H9 (cell line): Measurements from ENCODE around the gene FAM193B. TPM values are rescaled to one million over a fixed set of nuclear protein-coding genes. Genes with fewer than 3 reads are reported as not detected.
A peak's percentile ranks its signal among the peaks of the same experiment; 100 is the strongest.

Experiments used
- DNase-seq: peaks from one replicate; pipeline ENCODE4 v3.0.0-alpha.2; 2017
- H2AFZ ChIP-seq: one replicate; pipeline ENCODE4 v1.6.1; 2013; ENCODE audit warnings: mild to moderate bottlenecking, low read length, control low read depth, moderate library complexity
- H2AK5ac ChIP-seq: 2 replicates; pipeline ENCODE4 v1.6.1; 2013; ENCODE audit warnings: low read length, control low read depth, mixed read lengths; ENCODE audit not compliant: insufficient read length
- H2BK120ac ChIP-seq: one replicate; pipeline ENCODE4 v1.6.1; 2013; ENCODE audit warnings: low read depth, mild to moderate bottlenecking, low read length, control low read depth, inconsistent platforms; ENCODE audit not compliant: poor library complexity, severe bottlenecking
- H2BK12ac ChIP-seq: 2 replicates; pipeline ENCODE4 v1.6.1; 2013; ENCODE audit warnings: low read length, control low read depth, mixed read lengths, low read depth; ENCODE audit not compliant: insufficient read length
- H2BK15ac ChIP-seq: 2 replicates; pipeline ENCODE4 v1.6.1; 2013; ENCODE audit warnings: low read depth, low read length, control low read depth
- H2BK20ac ChIP-seq: one replicate; pipeline ENCODE4 v1.6.1; 2013; ENCODE audit warnings: low read depth, mild to moderate bottlenecking, low read length, control low read depth, inconsistent platforms; ENCODE audit not compliant: poor library complexity, severe bottlenecking
- H2BK5ac ChIP-seq: 2 replicates; pipeline ENCODE4 v1.6.1; 2013; ENCODE audit warnings: low read length, control low read depth, mixed read lengths; ENCODE audit not compliant: insufficient read length
- H3K14ac ChIP-seq: 2 replicates; pipeline ENCODE4 v1.6.1; 2013; ENCODE audit warnings: low read length, control low read depth; ENCODE audit not compliant: insufficient read depth
- H3K18ac ChIP-seq: 2 replicates; pipeline ENCODE4 v1.6.1; 2013; ENCODE audit warnings: low read depth, mild to moderate bottlenecking, mixed read lengths, low read length, control low read depth; ENCODE audit not compliant: insufficient read length
- H3K23ac ChIP-seq: 2 replicates; pipeline ENCODE4 v1.6.1; 2013; ENCODE audit warnings: low read length, control low read depth, mixed read lengths, low read depth; ENCODE audit not compliant: insufficient read length
- H3K23me2 ChIP-seq: 2 replicates; pipeline ENCODE4 v1.6.1; 2013; ENCODE audit warnings: low read depth, mild to moderate bottlenecking, mixed read lengths, low read length, control low read depth; ENCODE audit not compliant: insufficient read length, poor library complexity, severe bottlenecking
- H3K27ac ChIP-seq: 2 replicates; pipeline ENCODE4 v1.5.1; 2013; ENCODE audit warnings: low read length, control low read depth, mixed read lengths, low read depth; ENCODE audit not compliant: insufficient read length
- H3K27me3 ChIP-seq: 2 replicates; pipeline ENCODE4 v1.6.1; 2013; ENCODE audit warnings: low read length, control low read depth, inconsistent platforms; ENCODE audit not compliant: insufficient read depth
- H3K4ac ChIP-seq: 2 replicates; pipeline ENCODE4 v1.6.1; 2013; ENCODE audit warnings: low read depth, mild to moderate bottlenecking, control low read depth, inconsistent platforms, low read length, moderate library complexity
- H3K4me1 ChIP-seq: 2 replicates; pipeline ENCODE4 v1.6.1; 2013; ENCODE audit warnings: low read length, control low read depth, inconsistent platforms; ENCODE audit not compliant: insufficient read depth
- H3K4me2 ChIP-seq: 2 replicates; pipeline ENCODE4 v1.6.1; 2013; ENCODE audit warnings: low read length, control low read depth, mixed read lengths; ENCODE audit not compliant: insufficient read length, insufficient read depth
- H3K56ac ChIP-seq: 2 replicates; pipeline ENCODE4 v1.6.1; 2013; ENCODE audit warnings: low read depth, mild to moderate bottlenecking, mixed read lengths, low read length, control low read depth; ENCODE audit not compliant: insufficient read length
- H3K79me1 ChIP-seq: 2 replicates; pipeline ENCODE4 v1.6.1; 2013; ENCODE audit warnings: low read depth, mild to moderate bottlenecking, moderate library complexity, low read length, control low read depth, inconsistent platforms; ENCODE audit not compliant: insufficient read depth, poor library complexity, severe bottlenecking
- H3K79me2 ChIP-seq: 2 replicates; pipeline ENCODE4 v1.6.1; 2013; ENCODE audit warnings: low read length, control low read depth, inconsistent platforms; ENCODE audit not compliant: insufficient read depth
- H3K9ac ChIP-seq: 2 replicates; pipeline ENCODE4 v1.6.1; 2013; ENCODE audit warnings: low read length, control low read depth, mixed read lengths; ENCODE audit not compliant: insufficient read length; ENCODE audit errors: extremely low read depth
- H3K9me3 ChIP-seq: one replicate; pipeline ENCODE4 v1.6.1; 2013; ENCODE audit warnings: low read depth, low read length, inconsistent platforms; ENCODE audit not compliant: control insufficient read depth
- H3T11ph ChIP-seq: one replicate; pipeline ENCODE4 v1.6.1; 2013; ENCODE audit warnings: mild to moderate bottlenecking, low read length, control low read depth, inconsistent platforms
- H4K20me1 ChIP-seq: one replicate; pipeline ENCODE4 v1.6.1; 2013; ENCODE audit not compliant: control insufficient read depth, insufficient read length, insufficient read depth
- H4K5ac ChIP-seq: 2 replicates; pipeline ENCODE4 v1.6.1; 2013; ENCODE audit warnings: low read depth, mild to moderate bottlenecking, mixed read lengths, low read length, control low read depth; ENCODE audit not compliant: insufficient read length
- H4K8ac ChIP-seq: replicated peaks from 2 replicates; pipeline ENCODE4 v1.6.1; 2013; ENCODE audit warnings: low read length, control low read depth, mixed read lengths, low read depth; ENCODE audit not compliant: insufficient read length
- H4K91ac ChIP-seq: 2 replicates; pipeline ENCODE4 v1.6.1; 2013; ENCODE audit warnings: low read depth, mild to moderate bottlenecking, moderate library complexity, mixed read lengths, low read length, control low read depth; ENCODE audit not compliant: insufficient read length
- H3K27ac Mint-ChIP-seq, 3 experiments: 2 replicates in 2 of 3; 3 replicates in 1 of 3; pipeline ENCODE4 v1.8.0; 2020 to 2021; ENCODE audit warnings: mixed read lengths in 3 of 3, mild to moderate bottlenecking in 1 of 3, moderate library complexity in 1 of 3
- H3K27me3 Mint-ChIP-seq: 2 replicates; pipeline ENCODE4 v1.8.0; 2021; ENCODE audit warnings: low read depth, mild to moderate bottlenecking, moderate library complexity, mixed read lengths
- H3K36me3 Mint-ChIP-seq, 3 experiments: 2 replicates in 2 of 3; 3 replicates in 1 of 3; pipeline ENCODE4 v1.8.0; 2020 to 2021; ENCODE audit warnings: low read depth in 3 of 3, mixed read lengths in 3 of 3; ENCODE audit not compliant: insufficient read depth in 1 of 3
- H3K4me1 Mint-ChIP-seq, 2 experiments: 2 replicates each; pipeline ENCODE4 v1.8.0; 2020; ENCODE audit warnings: mixed read lengths in 2 of 2
- H3K4me3 Mint-ChIP-seq, 2 experiments: 2 replicates in 1 of 2; 3 replicates in 1 of 2; pipeline ENCODE4 v1.8.0; 2020 to 2021; ENCODE audit warnings: mild to moderate bottlenecking in 2 of 2, mixed read lengths in 2 of 2, moderate library complexity in 1 of 2
- H3K9me3 Mint-ChIP-seq, 2 experiments: 2 replicates in 1 of 2; 3 replicates in 1 of 2; pipeline ENCODE4 v1.8.0; 2020; ENCODE audit warnings: mild to moderate bottlenecking in 2 of 2, mixed read lengths in 2 of 2, moderate library complexity in 1 of 2
- WGBS: extraction: QIAGEN DNeasy Blood & Tissue Kit; methylation state at CpG from one replicate; pipeline ENCODE4 v1.1.7; 2013; ENCODE audit warnings: missing lambda C conversion rate, low lambda C conversion rate, mixed read lengths; ENCODE audit not compliant: insufficient read length; ENCODE audit errors: extremely low coverage; 5-methylcytosine and 5-hydroxymethylcytosine counted together
- total RNA-seq: library from RNA; stranded (reverse); gene quantifications from 2 replicates; pipeline ENCODE4 v1.2.1, GENCODE V29; 2021
- TF ChIP-seq, protein P1 (sequence below): fragments of 200-600 bp; sonication (generic); conservative IDR thresholded peaks from 3 replicates; pipeline ENCODE4 v1.8.0; 2021; ENCODE audit warnings: antibody characterized with exemption, mild to moderate bottlenecking

FAM193B gene
- total RNA-seq, 1 experiment from 2014 or later: 71.5 TPM

DNA sequence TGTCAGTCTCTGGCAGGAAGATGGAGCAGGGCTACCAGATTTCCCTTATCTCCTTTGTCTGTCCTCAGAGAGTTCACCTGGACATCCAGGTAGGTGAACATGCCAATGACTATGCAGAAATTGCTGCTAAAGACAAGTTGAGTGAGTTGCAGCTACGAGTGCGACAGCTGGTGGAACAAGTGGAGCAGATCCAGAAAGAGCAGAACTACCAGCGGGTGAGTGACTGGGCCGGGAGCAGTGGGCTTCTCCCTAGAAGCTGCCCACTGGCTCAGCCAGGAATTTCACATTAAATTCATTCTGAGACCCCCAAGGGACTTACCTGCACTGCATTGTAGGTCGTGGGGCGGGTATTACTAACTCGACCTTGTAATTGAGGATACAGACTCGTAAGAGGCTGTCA, 39.7 kb upstream of the FAM193B start:
- Histone ChIP-seq H3K9ac (no peak overlapping the region), H3K14ac (no peak overlapping the region), H4K5ac (no peak overlapping the region), H4K8ac (no peak overlapping the region), H3K27me3 (no peaks in the 10 kb centered on the region; the same call in 1 of the 2 replicates), H3T11ph (no peak overlapping the region), H2BK12ac (no peak overlapping the region), H3K27ac (no peak overlapping the region), H4K91ac (no peak overlapping the region), H2BK120ac (no peak overlapping the region), H2BK5ac (no peak overlapping the region), H3K23ac (no peak overlapping the region), H2AFZ (no peak overlapping the region), H3K4ac (no peak overlapping the region), H3K56ac (no peak overlapping the region), H3K9me3 (no peaks in the 10 kb centered on the region), H4K20me1 (no peaks in the 10 kb centered on the region), H2BK20ac (no peak overlapping the region), H3K4me1 (no peaks in the 10 kb centered on the region), H2AK5ac (no peak overlapping the region), H3K4me2 (no peak overlapping the region), H3K23me2 (peaks cover 6% of the 10 kb centered on the region), H3K79me2 (no peaks in the 10 kb centered on the region), H2BK15ac (no peak overlapping the region), H3K79me1 (no peaks in the 10 kb centered on the region), H3K18ac (no peak overlapping the region)
- Mint-ChIP-seq H3K9me3 (no peaks in the 10 kb centered on the region; a peak in 1 of 5 replicates), H3K27ac (no peak overlapping the region), H3K4me3 (peak overlapping the region in 1 of 2 experiments; percentile 12; a peak in 2 of 5 replicates), H3K4me1 (peaks cover 6 to 11% of the 10 kb centered on the region in 2 experiments), H3K36me3 (peaks cover 25 to 46% (median 39%) of the 10 kb centered on the region in 3 experiments), H3K27me3 (peaks cover 22% of the 10 kb centered on the region)
- no CpG with 5 or more reads among the region's 8 CpGs for WGBS
- no peak for DNase-seq
- TF ChIP-seq, protein P1, sequence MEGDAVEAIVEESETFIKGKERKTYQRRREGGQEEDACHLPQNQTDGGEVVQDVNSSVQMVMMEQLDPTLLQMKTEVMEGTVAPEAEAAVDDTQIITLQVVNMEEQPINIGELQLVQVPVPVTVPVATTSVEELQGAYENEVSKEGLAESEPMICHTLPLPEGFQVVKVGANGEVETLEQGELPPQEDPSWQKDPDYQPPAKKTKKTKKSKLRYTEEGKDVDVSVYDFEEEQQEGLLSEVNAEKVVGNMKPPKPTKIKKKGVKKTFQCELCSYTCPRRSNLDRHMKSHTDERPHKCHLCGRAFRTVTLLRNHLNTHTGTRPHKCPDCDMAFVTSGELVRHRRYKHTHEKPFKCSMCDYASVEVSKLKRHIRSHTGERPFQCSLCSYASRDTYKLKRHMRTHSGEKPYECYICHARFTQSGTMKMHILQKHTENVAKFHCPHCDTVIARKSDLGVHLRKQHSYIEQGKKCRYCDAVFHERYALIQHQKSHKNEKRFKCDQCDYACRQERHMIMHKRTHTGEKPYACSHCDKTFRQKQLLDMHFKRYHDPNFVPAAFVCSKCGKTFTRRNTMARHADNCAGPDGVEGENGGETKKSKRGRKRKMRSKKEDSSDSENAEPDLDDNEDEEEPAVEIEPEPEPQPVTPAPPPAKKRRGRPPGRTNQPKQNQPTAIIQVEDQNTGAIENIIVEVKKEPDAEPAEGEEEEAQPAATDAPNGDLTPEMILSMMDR: no peak
